Mucosa of gallbladder (tissue), 1 donor: Measurements from ENCODE around the gene CMTM1. TPM values are rescaled to one million over a fixed set of nuclear protein-coding genes. Genes with fewer than 3 reads are reported as not detected.
"Not testable (repeated sequence)": the region's sequence is repeated elsewhere in the genome, so short reads cannot be mapped to it uniquely, and the experiment has no call there.

ENCODE experiments used
- DNase-seq: peaks from one replicate; pipeline ENCODE4 v3.0.0-alpha.2; 2020; ENCODE audit warnings: low spot score
- total RNA-seq: library from RNA; stranded (reverse); gene quantifications from one replicate; pipeline ENCODE4 v1.2.1, GENCODE V29; 2021
- donor health status: DM: no; HTN: no; CAD: no.

The CMTM1 gene
- total RNA-seq, 1 donor from 2014 or later, result 12.1 TPM

DNA sequence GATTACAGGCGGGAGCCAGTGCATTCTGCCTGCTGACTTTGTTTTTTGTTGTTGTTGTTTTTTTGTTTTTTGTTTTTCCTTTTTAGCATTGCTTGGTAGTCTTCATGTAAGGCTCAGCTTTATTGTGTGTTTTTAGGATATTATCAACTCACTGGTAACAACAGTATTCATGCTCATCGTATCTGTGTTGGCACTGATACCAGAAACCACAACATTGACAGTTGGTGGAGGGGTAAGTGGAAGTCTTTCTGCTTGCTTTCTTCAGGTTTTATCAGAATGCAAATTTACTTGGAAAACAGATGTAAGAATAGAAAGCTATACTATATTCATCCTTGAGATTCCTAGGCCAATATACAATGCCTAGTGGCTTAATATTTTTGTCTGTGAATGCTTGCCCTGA is 3.3 kb upstream of the CMTM1 start:
- no peak for DNase-seq

GRCh38 chr16:66563574-66564334 is 2.5 kb upstream of the CMTM1 start:
- no peak for DNase-seq

DNA sequence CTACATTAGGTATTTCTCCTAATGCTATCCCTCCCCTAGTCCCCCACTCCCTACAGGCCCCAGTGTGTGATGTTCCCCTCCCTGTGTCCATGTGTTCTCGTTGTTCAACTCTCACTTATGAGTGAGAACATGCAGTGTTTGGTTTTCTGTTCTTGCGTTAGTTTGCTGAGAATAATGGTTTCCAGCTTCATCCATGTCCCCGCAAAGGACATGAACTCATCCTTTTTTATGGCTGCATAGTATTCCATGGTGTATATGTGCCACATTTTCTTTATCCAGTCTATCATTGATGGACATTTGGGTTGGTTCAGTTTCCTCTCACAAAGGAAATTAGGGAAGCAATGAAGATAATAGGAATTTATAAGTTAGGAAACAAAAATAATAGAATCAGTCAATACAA is 1.0 kb downstream of the CMTM1 start:
- DNase-seq, result not testable (repeated sequence)

DNA sequence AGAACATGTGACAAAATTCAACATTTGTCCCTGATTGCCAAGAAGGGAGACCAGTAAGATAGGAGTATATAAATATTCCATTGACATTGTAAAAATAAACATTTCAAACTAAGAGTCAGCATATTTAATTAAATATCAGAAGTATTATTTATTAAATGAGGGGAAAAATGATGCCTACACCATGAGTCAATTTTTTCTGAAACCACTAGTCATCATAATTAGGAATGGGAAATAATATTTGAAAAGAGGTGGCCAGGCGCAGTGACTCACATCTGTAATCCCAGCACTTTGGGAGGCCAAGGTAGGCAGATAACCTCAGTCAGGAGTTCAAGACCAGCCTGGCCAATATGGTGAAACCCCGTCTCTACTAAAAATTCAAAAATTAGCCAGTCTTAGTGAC is 2.1 kb downstream of the CMTM1 start:
- DNase-seq, result no peak

DNA sequence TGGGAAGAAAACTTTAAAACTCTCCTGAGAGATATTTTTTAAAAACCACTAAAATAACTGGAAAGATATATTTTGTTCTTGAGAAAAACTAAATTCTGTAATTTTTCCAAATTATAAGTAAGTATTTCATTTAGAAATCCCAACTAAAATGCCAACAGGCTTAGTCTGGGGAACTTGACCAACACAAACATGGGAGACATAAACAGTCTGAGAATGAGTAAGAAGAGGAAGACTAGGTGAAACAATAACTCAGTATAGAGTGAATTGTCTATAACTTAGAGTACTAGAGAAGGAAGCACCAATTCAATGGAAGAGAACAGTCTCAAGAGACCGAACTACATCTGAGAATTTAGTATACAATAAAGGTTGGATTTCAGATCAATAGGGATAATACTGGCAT is 2.9 kb downstream of the CMTM1 start:
- DNase-seq, result no peak

- DNase-seq, result no peak
Measured at GRCh38 chr16:66569827-66570405, 3.7 kb downstream of the CMTM1 start.

- no peak for DNase-seq
Measured at GRCh38 chr16:66572356-66572755, 6.1 kb downstream of the CMTM1 start.

DNA sequence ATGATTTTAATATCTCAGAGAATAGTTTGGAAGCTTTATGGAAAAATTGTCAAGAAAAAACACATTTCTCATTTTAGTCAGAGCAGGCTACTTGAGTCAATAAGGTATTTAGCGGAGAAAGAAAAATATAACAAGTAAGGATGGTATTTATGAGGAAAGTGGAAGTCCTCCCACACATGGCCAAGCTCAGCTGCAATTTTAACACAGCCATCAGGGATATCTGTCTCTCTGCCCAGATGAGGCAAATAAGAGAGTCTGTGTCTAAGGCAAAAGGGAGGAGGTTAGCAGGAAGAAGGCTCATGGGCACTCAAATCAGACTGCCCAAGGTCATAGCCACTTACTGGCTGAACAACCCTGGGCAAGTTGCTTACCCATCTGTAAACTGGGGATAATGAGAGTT is 7.8 kb downstream of the CMTM1 start:
- no peak for DNase-seq

DNA sequence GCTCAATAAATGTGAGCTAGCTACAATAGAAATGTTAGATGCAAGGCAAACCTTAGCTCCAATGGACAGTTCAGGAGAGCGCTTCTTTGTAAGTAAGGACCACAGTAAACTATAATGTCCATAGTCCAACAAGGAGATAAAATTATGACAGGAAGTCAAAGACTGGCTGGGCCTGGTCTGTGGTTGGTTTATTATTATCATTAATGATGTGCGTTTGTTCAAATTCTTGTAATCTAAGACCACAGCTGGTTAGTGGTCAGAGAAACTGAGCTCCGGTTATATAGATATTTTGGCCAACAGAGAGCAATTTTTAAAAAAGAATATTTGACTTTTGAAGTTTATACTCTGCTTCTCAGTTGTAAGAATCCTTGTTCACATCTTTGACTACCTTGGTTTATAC is 8.3 kb downstream of the CMTM1 start:
- no peak for DNase-seq

GRCh38 chr16:66575060-66575459 is 8.8 kb downstream of the CMTM1 start:
- no peak for DNase-seq

DNA sequence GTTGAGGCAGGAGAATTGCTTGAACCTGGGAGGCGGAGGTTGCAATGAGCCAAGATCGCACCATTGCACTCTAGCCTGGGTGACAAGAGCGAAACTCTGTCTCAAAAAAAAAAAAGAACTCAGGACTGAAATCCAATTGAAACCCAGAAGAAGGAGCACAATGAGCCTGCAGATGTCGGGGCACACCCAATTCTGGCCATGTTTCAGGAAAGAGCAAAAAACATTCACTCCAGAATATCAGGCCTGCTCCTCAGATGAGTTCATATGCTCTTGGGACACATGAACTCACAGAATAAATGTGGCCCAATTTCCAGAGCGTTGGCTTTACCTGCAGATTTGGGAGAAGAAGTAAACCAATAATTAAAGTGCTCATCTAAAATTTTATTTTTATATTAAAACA is 10.1 kb downstream of the CMTM1 start:
- DNase-seq, result no peak

GRCh38 chr16:66578651-66579531 is 12.7 kb downstream of the CMTM1 start, which contains the start of gene CMTM2:
Gene CMTM2, plus strand, starts transcription at chr16:66579463. Its CDS starts 145 bp downstream, at chr16:66579608.
- no peak for DNase-seq

DNA sequence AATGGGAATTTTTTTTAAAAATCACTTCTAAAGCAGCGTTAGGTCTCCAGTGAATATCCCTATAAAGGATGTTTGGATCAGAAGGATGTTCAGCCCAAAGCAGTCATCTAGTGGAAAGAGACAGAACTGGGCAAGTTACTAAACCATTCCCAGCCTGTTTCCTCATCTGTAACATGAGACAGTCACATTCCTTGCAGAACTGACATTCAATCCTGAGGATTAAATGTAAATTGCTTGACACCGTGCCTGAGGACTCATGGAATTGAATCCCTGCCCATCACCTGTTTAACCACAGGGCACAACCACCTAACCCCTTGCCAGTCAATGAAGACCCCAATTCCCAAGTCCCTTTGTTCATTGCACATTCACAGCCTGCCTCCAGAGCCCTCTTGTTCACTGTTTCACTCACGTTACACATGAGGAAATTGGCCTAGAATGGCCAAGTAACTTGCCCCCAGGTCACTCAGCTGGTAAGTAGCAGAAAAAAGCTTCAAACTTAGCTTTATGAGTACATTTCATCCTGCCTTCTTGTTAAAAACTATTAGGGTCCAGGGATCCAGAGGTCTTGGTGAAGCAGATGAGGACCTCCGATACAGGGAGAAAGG is 14.5 kb downstream of the CMTM1 start:
- no peak for DNase-seq

DNA sequence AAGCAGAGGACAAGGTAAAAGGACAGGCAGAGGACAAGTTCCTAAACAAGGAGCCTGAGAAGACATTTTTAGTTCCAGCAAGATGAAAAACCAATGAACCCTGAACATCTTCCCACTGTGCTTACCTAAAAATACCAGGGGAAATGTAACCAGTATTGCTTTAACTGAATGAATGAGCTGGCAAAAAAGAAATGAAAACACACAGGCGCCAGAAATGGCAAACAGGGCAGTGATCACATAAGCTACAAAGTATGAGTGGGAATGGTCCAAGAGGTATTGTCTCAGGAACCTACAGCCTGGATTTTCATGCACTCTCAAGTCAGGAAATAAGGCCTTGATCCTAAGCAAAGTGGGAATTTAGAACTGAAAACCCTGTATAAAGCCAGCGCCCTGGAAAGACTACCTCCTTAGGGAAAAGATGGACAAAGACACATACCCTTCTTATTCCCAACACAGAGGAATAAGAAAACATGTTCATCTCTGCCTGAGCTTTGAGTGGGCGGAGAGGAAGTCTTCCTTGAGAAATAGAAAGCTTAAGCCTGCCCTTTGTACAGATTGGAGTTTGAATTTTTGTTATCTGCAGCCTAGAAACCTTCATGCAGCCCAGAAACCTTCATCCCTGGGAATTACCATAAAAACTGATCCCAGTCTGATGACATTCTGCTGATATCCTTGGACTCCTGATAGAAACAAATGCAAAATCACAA is 15.2 kb downstream of the CMTM1 start:
- DNase-seq, result no peak

- DNase-seq, result no peak
Measured at GRCh38 chr16:66585481-66586239, 19.4 kb downstream of the CMTM1 start.

DNA sequence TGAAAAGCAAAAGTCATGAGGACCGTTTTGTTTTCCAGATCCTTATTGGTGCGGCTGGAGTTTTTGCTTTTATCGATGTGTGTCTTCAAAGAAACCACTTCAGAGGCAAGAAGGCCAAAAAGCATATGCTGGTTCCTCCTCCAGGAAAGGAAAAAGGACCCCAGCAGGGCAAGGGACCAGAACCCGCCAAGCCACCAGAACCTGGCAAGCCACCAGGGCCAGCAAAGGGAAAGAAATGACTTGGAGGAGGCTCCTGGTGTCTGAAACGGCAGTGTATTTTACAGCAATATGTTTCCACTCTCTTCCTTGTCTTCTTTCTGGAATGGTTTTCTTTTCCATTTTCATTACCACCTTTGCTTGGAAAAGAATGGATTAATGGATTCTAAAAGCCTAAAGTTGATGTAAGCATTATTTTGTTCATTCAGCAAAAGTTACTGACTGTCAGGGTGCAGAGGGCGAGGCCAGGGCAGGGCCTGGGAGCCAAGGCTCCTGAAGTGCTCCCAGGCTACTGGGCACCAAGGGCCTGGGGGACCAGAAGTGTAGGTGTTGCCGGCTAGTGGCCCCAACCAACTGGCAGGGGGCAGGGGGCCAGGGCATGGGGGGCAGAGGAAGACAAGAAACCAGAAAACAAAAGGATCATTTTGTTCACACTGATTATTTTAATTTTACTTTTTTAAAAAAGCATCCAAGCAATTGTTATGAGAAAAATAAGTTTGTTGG is 21.8 kb downstream of the CMTM1 start:
- DNase-seq, result no peak

DNA sequence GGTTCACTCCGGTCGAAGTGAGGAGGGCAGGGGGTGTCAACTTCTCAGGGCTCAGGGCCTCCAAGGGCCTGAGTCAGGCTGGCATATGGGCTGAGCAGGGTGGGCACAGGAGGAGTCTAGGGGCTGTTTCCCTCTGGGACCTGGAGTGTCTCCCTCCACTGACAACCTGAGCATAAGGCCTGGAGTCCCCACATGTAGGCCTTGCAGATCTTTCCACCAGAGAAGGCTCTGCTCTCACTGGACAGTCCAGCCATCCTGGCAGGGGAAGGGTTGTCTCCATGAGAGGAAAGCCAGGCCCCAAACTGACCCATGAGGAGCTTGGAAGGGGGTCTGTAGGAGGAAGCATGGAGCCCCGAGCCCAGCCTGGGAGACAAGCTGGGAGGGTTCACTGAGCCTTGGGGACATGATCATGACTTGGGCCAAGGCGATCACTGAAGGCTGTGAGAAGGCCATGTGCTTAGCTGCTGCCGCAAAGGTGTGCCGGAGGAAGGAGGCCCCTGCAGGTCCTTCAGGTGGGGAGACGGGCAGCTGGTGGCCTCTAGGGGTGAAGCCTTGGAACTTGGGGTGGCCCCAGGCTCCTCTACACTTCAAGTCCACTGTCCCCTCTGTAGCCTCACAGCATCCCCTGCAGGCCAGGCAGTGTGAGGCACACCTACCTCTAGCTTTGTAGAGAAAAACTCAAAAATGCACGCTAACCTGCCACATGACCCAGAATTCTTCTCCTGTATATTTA is 22.9 kb downstream of the CMTM1 start:
- peak; percentile 32 for DNase-seq

GRCh38 chr16:66590322-66590721 is 24.1 kb downstream of the CMTM1 start:
- no peak for DNase-seq

- DNase-seq, result no peak
Measured at GRCh38 chr16:66591018-66591417, 24.8 kb downstream of the CMTM1 start.
